Measurements from ENCODE around the gene GTF2H4. TPM values are rescaled to one million over a fixed set of nuclear protein-coding genes. Genes with fewer than 3 reads are reported as not detected.
"Not testable (repeated sequence)": the region's sequence is repeated elsewhere in the genome, so short reads cannot be mapped to it uniquely, and the experiment has no call there.

Gene GTF2H4
- total RNA-seq, 2 experiments from 2014 or later = 47.0 to 51.3 TPM

DNA sequence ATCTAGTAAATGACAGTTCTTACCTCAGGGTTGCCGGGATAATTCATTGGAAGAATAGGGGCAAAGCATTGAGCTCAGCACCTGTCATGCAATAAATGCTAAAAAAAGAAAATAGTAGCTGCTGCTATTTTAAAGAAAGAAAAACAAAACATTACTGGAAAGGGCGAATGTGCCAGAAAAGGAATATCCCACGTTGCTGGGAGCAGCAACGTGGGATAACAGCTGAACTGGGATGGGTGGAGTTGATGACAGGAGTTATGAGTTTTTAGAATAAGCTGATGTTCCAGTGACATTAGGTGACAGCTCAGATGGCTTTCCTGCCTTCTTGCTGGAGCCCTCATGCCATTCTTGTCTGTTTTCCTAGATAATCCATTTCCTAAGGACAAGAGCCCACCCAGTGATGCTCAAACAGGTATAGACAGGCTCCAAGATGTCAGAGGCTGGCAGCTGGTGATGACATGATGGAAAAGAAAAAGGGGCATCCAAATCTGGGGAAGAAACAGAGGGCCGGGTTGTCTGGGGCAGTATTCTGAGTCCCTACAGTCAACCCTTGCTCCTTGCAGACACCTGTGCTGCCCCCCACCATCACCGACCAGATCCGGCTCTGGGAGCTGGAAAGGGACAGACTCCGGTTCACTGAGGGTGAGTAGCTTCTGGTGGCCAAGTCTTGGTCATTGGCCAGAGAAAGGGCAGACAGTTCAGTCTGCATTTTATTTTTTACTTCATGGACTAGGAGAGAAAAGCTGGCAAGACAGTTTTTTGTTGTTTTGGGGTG, 4.9 kb downstream of the GTF2H4 start:
- POLR2A ChIA-PET = no interaction called here
- CTCF ChIA-PET = interaction anchor here (0.5 to 5.4 kb wide), 10 partner anchors 17 to 279 kb away, joined by 3 to 38 read pairs (median 4); no protein-coding TSS in a partner anchor

GRCh38 chr6:30913721-30914075, 5.7 kb downstream of the GTF2H4 start:
- CTCF ChIA-PET = interaction anchor here (0.5 to 5.4 kb wide), 9 partner anchors 18 to 278 kb away, joined by 3 to 38 read pairs (median 5); no protein-coding TSS in a partner anchor
- POLR2A ChIA-PET = interaction anchor here (0.6 to 1.3 kb wide), 4 partner anchors 16 to 166 kb away, joined by 3 to 5 read pairs (median 3); no protein-coding TSS in a partner anchor

GRCh38 chr6:30914076-30914853, 6.3 kb downstream of the GTF2H4 start, which contains the start of gene VARS2:
TSS of gene VARS2 (plus strand) at chr6:30914238. CDS start at chr6:30914837, 599 bp downstream.
- POLR2A ChIA-PET = interaction anchor here (0.6 to 1.3 kb wide), 6 partner anchors 15 to 316 kb away, joined by 3 to 5 read pairs (median 3); no protein-coding TSS in a partner anchor
- CTCF ChIA-PET = interaction anchor here (0.9 to 5.4 kb wide), 11 partner anchors 18 to 278 kb away, joined by 3 to 38 read pairs (median 6); partner anchors contain the start of gene DDR1

GRCh38 chr6:30914854-30915590, 7.0 kb downstream of the GTF2H4 start:
- CTCF ChIA-PET = interaction anchor here (0.8 to 5.4 kb wide), 10 partner anchors 9 to 222 kb away, joined by 3 to 38 read pairs (median 6); partner anchors contain the start of gene DDR1
- POLR2A ChIA-PET = interaction anchor here (0.7 to 1.3 kb wide), 3 partner anchors 86 to 317 kb away, joined by 3 to 5 read pairs (median 3); no protein-coding TSS in a partner anchor

GRCh38 chr6:30915591-30915946, 7.6 kb downstream of the GTF2H4 start:
- POLR2A ChIA-PET = interaction anchor here (0.6 to 1.1 kb wide), 2 partner anchors 8 to 86 kb away, joined by 3 read pairs; partner anchors contain the start of gene GTF2H4

GRCh38 chr6:30917041-30917440, 9.0 kb downstream of the GTF2H4 start:
- ChIA-PET CTCF (interaction anchor here (0.6 to 5.4 kb wide), 4 partner anchors 21 to 829 kb away, joined by 3 to 38 read pairs (median 3); no protein-coding TSS in a partner anchor), POLR2A (no interaction called here)

More at GRCh38 chr6:30915591-30915946, 7.6 kb downstream of the GTF2H4 start:
- CTCF ChIA-PET = interaction anchor here (0.5 to 5.4 kb wide), 10 partner anchors 9 to 170 kb away, joined by 3 to 38 read pairs (median 6); partner anchors contain the start of gene DDR1

GRCh38 chr6:30917487-30917886, 9.5 kb downstream of the GTF2H4 start:
- CTCF ChIA-PET = interaction anchor here (0.6 to 5.4 kb wide), 3 partner anchors 40 to 829 kb away, joined by 3 to 38 read pairs (median 3); no protein-coding TSS in a partner anchor
- POLR2A ChIA-PET = no interaction called here

- POLR2A ChIA-PET = interaction anchor here (0.8 kb wide), 1 partner anchor 11 kb away, joined by 3 read pairs; no protein-coding TSS in a partner anchor
- CTCF ChIA-PET = interaction anchor here (1.2 to 1.6 kb wide), 2 partner anchors 18 to 161 kb away, joined by 3 to 8 read pairs; no protein-coding TSS in a partner anchor
Observed at GRCh38 chr6:30918670-30919069, 10.7 kb downstream of the GTF2H4 start.

- ChIA-PET CTCF (no interaction called here), POLR2A (no interaction called here)
Observed at GRCh38 chr6:30922447-30922852, 14.4 kb downstream of the GTF2H4 start.

DNA sequence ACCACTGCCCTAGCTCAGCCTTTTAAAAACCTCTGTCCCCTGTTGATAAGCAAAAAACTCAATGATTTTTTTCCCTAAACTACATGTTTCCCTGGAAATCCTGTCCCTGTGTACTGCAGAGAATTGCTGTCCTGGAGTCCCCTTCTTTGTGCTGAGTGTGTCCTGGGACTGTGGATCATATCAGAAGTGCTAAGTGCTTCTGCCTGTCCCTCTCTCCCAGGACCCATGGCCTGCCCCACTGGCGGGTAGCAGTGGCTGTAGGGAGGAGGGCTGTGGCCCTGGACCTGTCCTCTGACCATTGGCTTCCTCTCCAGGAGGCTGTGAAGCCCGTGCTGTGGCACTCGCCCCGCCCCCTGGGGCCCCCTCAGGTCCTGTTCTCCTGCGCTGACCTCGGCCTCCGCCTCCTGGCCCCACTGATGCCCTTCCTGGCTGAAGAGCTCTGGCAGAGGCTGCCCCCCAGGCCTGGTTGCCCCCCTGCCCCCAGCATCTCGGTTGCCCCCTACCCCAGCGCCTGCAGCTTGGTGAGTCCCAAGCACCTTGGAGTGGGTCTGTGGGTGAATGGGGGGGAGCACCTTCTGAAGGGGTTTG, 16.1 kb downstream of the GTF2H4 start:
- CTCF ChIA-PET = not testable (repeated sequence)
- POLR2A ChIA-PET = interaction anchor here (0.5 to 0.7 kb wide), 2 partner anchors 58 to 125 kb away, joined by 3 to 5 read pairs; no protein-coding TSS in a partner anchor

DNA sequence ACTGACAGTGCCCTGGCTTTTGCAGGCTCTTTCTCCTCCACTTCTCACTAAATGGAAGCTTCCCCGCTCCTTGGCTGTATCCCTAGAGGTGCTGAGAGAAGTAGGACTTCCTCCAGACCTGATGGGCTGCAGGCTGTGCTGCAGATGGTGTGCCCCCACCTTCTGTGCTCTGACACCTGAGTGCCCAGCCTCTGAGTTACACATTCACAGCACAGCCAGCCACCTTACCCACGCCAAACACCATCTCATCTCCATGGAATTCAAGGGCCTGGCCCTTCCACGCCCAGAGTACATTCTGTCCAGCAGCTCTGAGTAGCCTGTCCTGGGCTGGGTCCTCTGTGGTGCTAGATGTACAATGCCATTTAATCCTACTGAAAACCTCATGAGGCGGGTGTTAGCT, 18.6 kb downstream of the GTF2H4 start:
- CTCF ChIA-PET = interaction anchor here (0.7 to 1.0 kb wide), 2 partner anchors 99 to 161 kb away, joined by 3 read pairs; no protein-coding TSS in a partner anchor
- POLR2A ChIA-PET = no interaction called here

- CTCF ChIA-PET = interaction anchor here (0.7 to 1.0 kb wide), 3 partner anchors 97 to 160 kb away, joined by 3 read pairs; no protein-coding TSS in a partner anchor
- POLR2A ChIA-PET = interaction anchor here (0.7 kb wide), 1 partner anchor 268 kb away, joined by 6 read pairs; no protein-coding TSS in a partner anchor
Observed at GRCh38 chr6:30927080-30927479, 19.1 kb downstream of the GTF2H4 start.

GRCh38 chr6:30928677-30929076, 20.7 kb downstream of the GTF2H4 start:
- CTCF ChIA-PET = no interaction called here
- POLR2A ChIA-PET = interaction anchor here (0.9 kb wide), 1 partner anchor 15 kb away, joined by 3 read pairs; the partner anchor contains the start of gene VARS2

- POLR2A ChIA-PET = no interaction called here
- CTCF ChIA-PET = no interaction called here
Observed at GRCh38 chr6:30930506-30930905, 22.5 kb downstream of the GTF2H4 start.

GRCh38 chr6:30931272-30931671, 23.3 kb downstream of the GTF2H4 start:
- POLR2A ChIA-PET = no interaction called here
- CTCF ChIA-PET = no interaction called here

GRCh38 chr6:30931969-30932645, 24.1 kb downstream of the GTF2H4 start, which contains the start of gene SFTA2:
TSS of gene SFTA2 (minus strand) at chr6:30932170. CDS start at chr6:30932096, 74 bp downstream.
- ChIA-PET CTCF (no interaction called here), POLR2A (no interaction called here)

- ChIA-PET POLR2A (no interaction called here), CTCF (no interaction called here)
Observed at GRCh38 chr6:30932665-30933365, 24.8 kb downstream of the GTF2H4 start.

Measured in activated CD8-positive, alpha-beta memory T cell treated with anti-CD3 and anti-CD28 coated beads for 36 hours (primary cell).